HepG2 (cell line): ENCODE measurements around the gene CCNQ. TPM values are rescaled to one million over a fixed set of nuclear protein-coding genes. Genes with fewer than 3 reads are reported as not detected.
A peak's percentile ranks its signal among the peaks of the same experiment; 100 is the strongest.

Source experiments
- ATAC-seq: fragments of 200-7000 bp; cut with Tn5 transposase; 3 replicates; pipeline ENCODE4 v1.9.1; 2020; ENCODE audit warnings: mild to moderate bottlenecking, moderate library complexity
- BruUV-seq: library from RNA; stranded (reverse); fragments of 400-500 nt; replicated peaks from 2 replicates; lab custom pipeline; 2021; lab: Mats Ljungman, UMichigan
- CTCF ChIA-PET: fragments of 300-600 bp; formaldehyde crosslinking; extraction: SDS; loops from one replicate; lab custom pipeline; 2021; ENCODE audit warnings: low total read pairs, inconsistent platforms, low intra/inter-chr PET ratio; lab: Yijun Ruan, JAX
- POLR2A ChIA-PET: fragments of 350-600 bp; sonication (Branson Sonifier 250); formaldehyde crosslinking; loops from one replicate; lab custom pipeline; 2020; ENCODE audit warnings: antibody characterized with exemption, inconsistent platforms; lab: Yijun Ruan, JAX
- DNase-seq: peaks from one replicate; pipeline ENCODE4 v3.0.0-alpha.2; 2015; ENCODE audit warnings: low spot score
- FAIRE-seq: peaks from 3 replicates; lab custom pipeline; 2011; peaks lifted over from hg19 to GRCh38; lab: Jason Lieb, UNC
- H2AFZ ChIP-seq: one replicate; pipeline ENCODE4 v1.6.1; 2011; ENCODE audit warnings: low read length, inconsistent platforms
- H3K27ac ChIP-seq: fragments of 300-600 bp; 3 replicates; pipeline ENCODE4 v1.8.0; 2011; ENCODE audit warnings: mixed run types, mild to moderate bottlenecking, mixed read lengths, low read length, inconsistent platforms; ENCODE audit not compliant: insufficient read depth; ENCODE audit errors: extremely low read length
- H3K27me3 ChIP-seq, 2 experiments: fragments of 200-600 bp in 1 of 2; 2 replicates in 1 of 2; 3 replicates in 1 of 2; pipeline versions ENCODE4 v1.6.0 to v1.8.0; 2011; ENCODE audit warnings: low read length in 2 of 2, mild to moderate bottlenecking in 2 of 2, moderate library complexity in 2 of 2, inconsistent platforms in 1 of 2; ENCODE audit not compliant: insufficient read depth in 2 of 2, control insufficient read depth in 1 of 2
- H3K36me3 ChIP-seq, 2 experiments: fragments of 200-600 bp in 1 of 2; replicated peaks in 1 of 2; 2 replicates in 1 of 2; 3 replicates in 1 of 2; pipeline versions ENCODE4 v1.5.1 to v1.8.0; 2011; ENCODE audit warnings: low read length in 2 of 2, inconsistent platforms in 1 of 2; ENCODE audit not compliant: insufficient read depth in 2 of 2, control insufficient read depth in 1 of 2
- H3K4me1 ChIP-seq: 2 replicates; pipeline ENCODE4 v1.5.1; 2012; ENCODE audit warnings: low read length, inconsistent platforms; ENCODE audit not compliant: insufficient read depth
- H3K4me2 ChIP-seq: 2 replicates; pipeline ENCODE4 v1.6.0; 2011; ENCODE audit warnings: low read depth, low read length, inconsistent platforms
- H3K4me3 ChIP-seq, 3 experiments: fragments of 200-600 bp in 1 of 3; sonication (generic), shearing (Covaris generic) in 1 of 3; replicated peaks in 1 of 3; 2 replicates each; pipeline ENCODE4 v1.5.1; 2011 to 2016; ENCODE audit warnings: low read length in 3 of 3, inconsistent platforms in 2 of 3, low read depth in 2 of 3, mild to moderate bottlenecking in 2 of 3, control low read depth in 1 of 3, mixed read lengths in 1 of 3; ENCODE audit not compliant: insufficient read depth in 1 of 3
- H3K79me2 ChIP-seq: one replicate; pipeline ENCODE4 v1.6.1; 2011; ENCODE audit warnings: low read length, inconsistent platforms; ENCODE audit not compliant: insufficient read depth
- H3K9ac ChIP-seq: 2 replicates; pipeline ENCODE4 v1.6.0; 2011; ENCODE audit warnings: mild to moderate bottlenecking, low read depth, low read length, inconsistent platforms; ENCODE audit not compliant: insufficient read depth
- H3K9me3 ChIP-seq: 2 replicates; pipeline ENCODE4 v1.5.1; 2012; ENCODE audit warnings: mild to moderate bottlenecking, low read length
- H4K20me1 ChIP-seq: 2 replicates; pipeline ENCODE4 v1.6.0; 2011; ENCODE audit warnings: inconsistent platforms, mild to moderate bottlenecking, low read length, moderate library complexity; ENCODE audit not compliant: insufficient read depth
- ATF2 ChIP-seq: sonication (generic); formaldehyde crosslinking; IDR thresholded peaks from 2 replicates; pipeline ENCODE4 v1.4.0; 2020; ENCODE audit warnings: missing genetic modification reagents
- CTCF ChIP-seq: sonication (generic); formaldehyde crosslinking; IDR thresholded peaks from 2 replicates; pipeline ENCODE4 v1.5.0; 2020; ENCODE audit warnings: mild to moderate bottlenecking, missing genetic modification reagents, moderate library complexity
- MTERF4 ChIP-seq: sonication (generic); formaldehyde crosslinking; IDR thresholded peaks from 2 replicates; pipeline ENCODE4 v1.8.0; 2023; ENCODE audit warnings: mild to moderate bottlenecking, missing genetic modification reagents
- PATZ1 ChIP-seq: sonication (generic); formaldehyde crosslinking; IDR thresholded peaks from 2 replicates; pipeline ENCODE4 v1.4.0; 2020; ENCODE audit warnings: missing genetic modification reagents
- SMC3 ChIP-seq: IDR thresholded peaks from 2 replicates; pipeline ENCODE4 v1.6.1; 2011; ENCODE audit warnings: low read length, improper control_type of control experiment
- STAG1 ChIP-seq: sonication (generic); formaldehyde crosslinking; IDR thresholded peaks from 2 replicates; pipeline ENCODE4 v1.4.0; 2020; ENCODE audit warnings: missing genetic modification reagents
- TAF15 ChIP-seq: fragments of 200-400 bp; formaldehyde crosslinking; IDR thresholded peaks from one replicate; pipeline ENCODE4 v1.6.1; 2018; ENCODE audit warnings: mild to moderate bottlenecking, low read depth, low read length; ENCODE audit not compliant: poor library complexity, severe bottlenecking
- ZBTB8A ChIP-seq: sonication (generic); formaldehyde crosslinking; IDR thresholded peaks from 2 replicates; pipeline ENCODE4 v1.4.0; 2020; ENCODE audit warnings: mild to moderate bottlenecking, low read depth, missing genetic modification reagents, borderline replicate concordance
- ZMAT5 ChIP-seq: sonication (generic); formaldehyde crosslinking; IDR thresholded peaks from 2 replicates; pipeline ENCODE4 v1.5.0; 2020; ENCODE audit warnings: mild to moderate bottlenecking, low read depth, missing genetic modification reagents, borderline replicate concordance
- ZNF3 ChIP-seq: IDR thresholded peaks from 2 replicates; pipeline ENCODE4 v1.7.0; 2017; ENCODE audit warnings: inconsistent platforms
- WGBS: methylation state at CpG from one replicate; pipeline ENCODE4 v1.1.6; 2017; ENCODE audit warnings: low lambda C conversion rate; 5-methylcytosine and 5-hydroxymethylcytosine counted together
- in situ Hi-C: cut with HindIII; loops from 2 replicates; pipeline ENCODE4 v1.10.0; 2017; ENCODE audit warnings: low pct_unique_long_range_greater_than_20kb; ENCODE audit not compliant: extremely low pct_ligation_motif_present
- intact Hi-C: fragments of 100-400 bp; cut with micrococcal nuclease; formaldehyde crosslinking; loops from one replicate; pipeline ENCODE4 v1.10.0; 2022; ENCODE audit not compliant: unreplicated experiment
- polyA plus RNA-seq, 8 experiments: library from polyadenylated mRNA; depleted of rRNA in 3 of 8; stranded (reverse) in 7 of 8; unstranded in 1 of 8; fragments of >200 nt; fragmentation: Illumina TruSeq in 4 of 8; extraction: Trizol in 4 of 8; gene quantifications; 2 replicates each; pipeline versions ENCODE4 v1.2.1 to v1.2.3, GENCODE V29; 2011 to 2016; ENCODE audit warnings: low read depth in 4 of 8, missing spikeins in 1 of 8, mixed read lengths in 1 of 8; ENCODE audit not compliant: insufficient read depth in 1 of 8
- total RNA-seq, 5 experiments: library from RNA; depleted of rRNA; stranded (reverse); fragments of >200 nt; fragmentation: Illumina TruSeq; extraction: Trizol; gene quantifications; 2 replicates each; pipeline ENCODE4 v1.2.3, GENCODE V29; 2016; ENCODE audit warnings: low read depth in 1 of 5

Gene CCNQ
- total and polyA plus RNA-seq, 2 of the 13 experiments (the other 11 are each of a cell fraction or from before 2014, with no cell fraction given) = 15.0 to 25.5 TPM

GRCh38 chrX:153582896-153583295 lies 16.0 kb downstream of the CCNQ start (continued):
- TF ChIP-seq PATZ1 (CRISPR knock-in tag) (peak; percentile 35; the same call in 1 of the 2 replicates), MTERF4 (no peak), ZNF3 (CRISPR knock-in tag) (no peak), TAF15 (no peak)
- TF ChIP-seq, all 625 proteins: peak for 3

- intact Hi-C loops (no loop called here), in situ Hi-C loops (no loop called here)
- no peaks in the 10 kb centered on the region for H3K9me3 ChIP-seq
- peak; percentile 41; the same call in 2 of the 3 replicates for ATAC-seq
- no peaks in the 10 kb centered on the region for H4K20me1 ChIP-seq
- no peaks in the 10 kb centered on the region for H3K36me3 ChIP-seq
- H3K4me2 ChIP-seq = peak overlapping the region; percentile 55
- WGBS = 19% methylated on average over 10 of the region's 14 CpGs
- peaks cover 0 to 11% of the 10 kb centered on the region in 2 experiments; a peak in 3 of 5 replicates for H3K27me3 ChIP-seq
- peak; percentile 71 for FAIRE-seq
- DNase-seq = peak; percentile 21
- peaks cover 31% of the 10 kb centered on the region for H3K4me1 ChIP-seq
- H2AFZ ChIP-seq = no peak overlapping the region
- no peak for TF ChIP-seq ZBTB8A (CRISPR knock-in tag)
- peak; percentile 56 for TF ChIP-seq STAG1 (CRISPR knock-in tag)
- no peak for TF ChIP-seq ATF2 (CRISPR knock-in tag)
- no peak for TF ChIP-seq ZMAT5 (CRISPR knock-in tag)
- peak; percentile 51 for TF ChIP-seq CTCF
- peak; percentile 13; the same call in 1 of the 2 replicates for TF ChIP-seq SMC3
- no peak overlapping the region for H3K27ac ChIP-seq
- ChIA-PET CTCF (interaction anchor here (1.0 to 1.4 kb wide), 3 partner anchors 81 to 89 kb away, joined by 3 to 5 read pairs (median 5); no protein-coding TSS in a partner anchor), POLR2A (no interaction called here)
- H3K4me3 ChIP-seq = no peak overlapping the region
- no peak overlapping the region for H3K9ac ChIP-seq
- no peaks in the 10 kb centered on the region for H3K79me2 ChIP-seq
- BruUV-seq = no TSS peak
Measured at GRCh38 chrX:153580700-153581386, 18.1 kb downstream of the CCNQ start.
